Activated CD4-positive, alpha-beta T cell treated with anti-CD3 and anti-CD28 coated beads for 48 hours (primary cell): ENCODE data around the gene SLC14A1.
"Not testable (repeated sequence)": the region's sequence is repeated elsewhere in the genome, so short reads cannot be mapped to it uniquely, and the experiment has no call there.

Source experiments
- DNase-seq: peaks from one replicate; pipeline ENCODE4 v3.0.0-alpha.2; 2020

The SLC14A1 gene

DNA sequence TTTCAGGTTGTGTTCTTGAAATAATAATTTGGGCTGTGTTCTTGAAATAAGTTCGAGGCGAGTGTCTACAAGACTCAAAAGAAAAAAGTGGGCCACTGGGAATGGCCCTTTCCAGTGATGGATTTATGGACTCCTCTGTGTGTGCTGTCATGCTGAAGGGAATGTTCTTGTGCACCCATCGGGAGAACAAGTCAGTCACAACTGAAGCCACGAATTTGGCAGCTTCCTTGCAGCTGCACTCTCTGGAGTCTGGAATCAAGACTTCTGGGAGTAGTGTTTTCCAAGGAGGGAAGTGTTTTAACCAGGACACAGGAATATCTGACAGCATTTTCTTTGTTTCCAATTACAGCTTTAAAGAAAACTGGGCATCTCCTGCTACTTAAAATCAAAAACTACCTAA is 620 bp downstream of the SLC14A1 start:
- DNase-seq: no peak

DNA sequence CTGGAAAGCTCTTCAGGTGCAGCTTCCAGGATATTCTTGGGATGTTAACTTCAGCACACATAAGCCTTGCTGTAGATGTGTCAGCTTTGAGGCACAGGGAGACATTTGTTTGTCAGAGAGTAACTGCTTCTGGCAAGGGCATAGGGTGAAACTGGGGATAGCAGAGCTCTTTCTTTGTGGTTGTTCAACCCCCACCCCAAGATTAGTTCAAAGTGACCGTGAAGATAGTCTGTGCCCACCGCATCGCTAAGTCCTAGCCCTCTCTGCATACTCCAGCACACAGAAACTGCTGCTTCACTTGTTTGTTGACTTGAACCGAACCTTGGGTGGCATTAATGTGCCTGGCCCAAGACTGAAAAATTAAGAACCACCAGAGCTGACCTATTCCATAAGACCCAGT is 1.4 kb downstream of the SLC14A1 start:
- no peak for DNase-seq

DNA sequence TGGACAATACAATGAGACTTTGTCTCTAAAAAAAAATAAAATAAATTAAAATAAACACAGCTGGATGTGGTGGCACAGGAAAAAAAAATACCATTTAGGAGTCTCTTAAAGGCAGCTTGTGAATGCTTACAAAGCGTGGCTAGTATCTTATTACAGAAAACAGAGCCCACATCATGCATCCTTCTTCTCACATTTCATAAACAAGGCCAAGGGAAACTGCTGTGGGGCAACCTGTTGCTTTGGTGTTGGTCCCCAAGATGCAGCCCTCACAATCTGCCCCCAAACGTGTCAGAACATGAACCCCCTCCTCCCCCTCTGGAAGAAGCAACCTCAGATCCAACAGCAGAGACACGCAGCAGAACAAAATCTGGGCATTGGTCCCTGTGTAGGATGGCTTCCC is 2.6 kb downstream of the SLC14A1 start:
- no peak for DNase-seq

DNA sequence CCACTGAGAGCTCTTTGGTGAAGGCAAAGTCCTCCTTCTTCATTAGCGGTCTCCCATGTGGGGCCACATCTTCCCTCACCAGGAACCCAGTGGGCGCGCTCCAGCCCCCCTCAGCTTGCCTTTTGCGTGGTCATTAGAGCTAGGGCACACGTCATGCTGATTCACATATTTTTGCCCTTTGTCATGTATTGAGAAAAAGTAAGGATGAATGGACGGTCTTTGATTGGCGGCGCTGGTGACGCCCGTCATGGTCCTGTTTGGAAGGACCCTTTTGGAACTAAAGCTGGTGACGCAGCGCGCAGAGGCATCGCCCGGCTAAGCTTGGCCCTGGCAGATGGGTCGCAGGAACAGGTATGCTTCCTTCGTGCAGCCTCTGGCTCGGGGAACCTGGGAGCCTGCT is 3.1 kb downstream of the SLC14A1 start:
- no peak for DNase-seq

DNA sequence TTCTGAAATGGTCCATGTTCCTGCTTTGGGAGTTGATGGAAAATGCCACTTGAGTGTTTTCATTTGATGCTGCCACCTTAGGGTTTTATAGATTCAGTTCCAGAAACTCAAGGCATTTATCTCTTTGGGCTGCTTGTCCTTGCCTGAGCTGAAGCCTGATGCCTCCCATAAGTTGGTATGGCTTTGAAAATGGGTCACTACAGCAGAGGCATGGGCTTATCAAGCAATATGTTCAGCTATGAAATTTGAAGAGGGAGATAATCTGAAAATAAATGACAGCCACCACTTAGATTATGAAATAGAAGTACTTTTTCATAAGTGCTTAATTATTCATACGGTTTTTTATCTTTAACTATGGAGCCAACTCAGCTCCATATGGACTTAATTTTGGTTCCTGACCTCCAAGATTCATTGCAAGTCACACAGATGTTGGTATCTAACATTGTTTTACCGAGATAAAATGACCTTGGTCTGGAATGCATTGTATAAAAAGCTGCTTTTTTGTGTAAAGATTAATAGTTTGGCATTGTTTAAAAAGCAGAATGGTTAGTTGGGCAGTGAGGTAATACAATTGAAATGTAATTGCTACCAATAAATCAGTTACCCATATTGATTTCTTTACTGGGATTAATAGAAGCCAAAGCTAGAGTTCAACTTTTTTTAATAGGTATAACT is 4.5 kb downstream of the SLC14A1 start:
- DNase-seq: no peak

DNA sequence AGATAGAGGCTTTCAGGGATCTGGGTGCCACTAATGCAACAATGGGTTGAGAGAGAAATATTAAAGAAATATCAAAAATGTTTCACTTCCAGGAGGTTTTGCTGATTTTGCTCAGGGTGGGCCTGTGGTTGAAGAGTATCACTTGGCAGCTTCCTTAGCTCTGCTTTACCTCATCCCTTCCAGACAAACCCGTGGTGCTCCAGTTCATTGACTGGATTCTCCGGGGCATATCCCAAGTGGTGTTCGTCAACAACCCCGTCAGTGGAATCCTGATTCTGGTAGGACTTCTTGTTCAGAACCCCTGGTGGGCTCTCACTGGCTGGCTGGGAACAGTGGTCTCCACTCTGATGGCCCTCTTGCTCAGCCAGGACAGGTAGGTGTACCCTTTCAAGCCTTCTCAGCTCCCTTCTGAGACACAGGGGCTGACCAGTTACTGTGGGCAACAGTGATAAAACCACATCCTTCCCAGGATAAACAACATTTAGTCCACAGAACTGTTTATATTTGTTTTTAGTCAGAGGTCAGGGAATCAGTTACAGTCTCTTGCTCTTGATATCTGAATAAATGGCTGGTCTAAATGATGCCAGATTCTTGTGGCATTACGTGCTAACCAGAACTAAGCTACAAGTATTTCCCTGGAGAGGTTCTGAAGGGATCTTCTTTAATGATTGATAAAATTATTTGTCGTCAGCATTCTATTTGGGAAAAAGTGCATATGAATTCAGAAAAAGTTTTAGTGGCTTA is 7.0 kb downstream of the SLC14A1 start:
- DNase-seq: no peak

DNA sequence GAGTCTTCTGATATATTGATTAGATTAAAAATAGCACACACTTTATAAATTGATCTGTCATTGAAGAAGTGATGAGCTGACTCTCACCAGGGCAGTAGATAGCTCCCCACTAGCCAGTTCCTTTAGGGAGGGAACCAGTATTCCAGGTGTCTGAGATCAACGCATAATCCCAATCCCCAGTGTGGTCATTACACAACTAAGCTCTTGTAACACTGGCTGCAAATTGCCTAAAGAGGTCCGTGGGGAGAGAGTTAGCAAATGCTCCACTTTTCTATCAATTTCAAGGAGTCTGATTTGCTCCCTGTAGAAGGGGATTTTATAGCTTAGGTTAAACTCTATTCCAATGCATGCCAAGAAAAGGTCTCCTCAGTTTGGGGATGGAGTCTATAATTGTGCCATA is 7.7 kb downstream of the SLC14A1 start:
- no peak for DNase-seq

DNA sequence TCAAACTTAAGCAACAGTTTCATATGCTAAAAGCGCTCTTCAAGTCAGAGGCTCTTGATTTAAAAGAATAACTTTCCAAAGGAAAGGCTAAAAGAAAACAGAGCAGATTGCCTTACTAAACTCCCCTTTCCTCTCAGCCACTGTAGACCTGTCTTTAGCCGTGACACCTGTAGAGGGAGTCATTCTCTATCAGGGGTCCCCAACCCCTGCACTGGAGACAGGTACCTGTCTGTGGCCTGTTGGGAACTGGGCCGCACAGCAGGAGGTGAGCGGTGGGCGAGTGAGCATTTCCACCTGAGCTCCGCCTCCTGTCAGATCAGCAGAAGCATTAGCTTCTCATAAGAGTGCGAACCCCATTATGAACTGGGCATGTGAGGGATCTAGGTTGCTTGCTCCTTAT is 9.6 kb downstream of the SLC14A1 start:
- DNase-seq: no peak

DNA sequence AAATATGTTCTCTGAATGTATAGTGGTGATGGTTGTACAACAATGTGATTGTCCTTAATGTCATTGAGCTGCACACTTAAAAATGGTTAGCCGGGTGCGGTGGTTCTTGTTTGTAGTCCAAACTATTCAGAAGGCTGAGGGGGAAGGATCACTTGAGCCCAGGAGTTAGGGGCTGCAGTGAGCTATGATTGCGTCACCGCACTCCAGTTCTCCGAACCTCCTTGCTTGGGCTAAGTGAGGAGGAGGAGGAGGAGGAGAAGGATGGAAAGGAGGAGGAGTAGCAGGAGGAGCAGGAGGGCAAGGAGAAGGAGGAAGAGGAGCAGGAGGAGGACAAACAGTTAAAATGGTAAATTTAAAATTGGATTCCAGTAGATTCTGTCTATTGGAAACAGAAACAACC is 10.5 kb downstream of the SLC14A1 start:
- no peak for DNase-seq

DNA sequence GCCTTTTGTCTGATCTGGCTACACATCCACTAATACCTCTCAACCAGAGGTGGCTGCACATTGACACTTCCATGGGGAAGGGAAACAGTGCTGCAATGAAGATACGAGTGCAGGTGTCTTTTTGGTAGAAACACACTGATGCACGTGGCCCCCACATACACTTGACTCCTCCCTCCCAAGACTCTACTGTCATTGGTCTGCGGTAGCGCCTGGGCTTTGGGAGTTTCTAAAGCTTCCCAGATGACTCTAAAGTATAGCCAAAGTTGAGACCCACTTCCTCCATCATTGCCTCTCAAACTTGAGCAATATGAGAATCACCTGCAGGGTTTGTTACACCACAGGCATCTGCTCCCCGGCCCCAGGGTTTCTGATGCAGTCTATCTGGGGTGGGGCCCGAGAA is 11.0 kb downstream of the SLC14A1 start:
- DNase-seq: no peak

DNA sequence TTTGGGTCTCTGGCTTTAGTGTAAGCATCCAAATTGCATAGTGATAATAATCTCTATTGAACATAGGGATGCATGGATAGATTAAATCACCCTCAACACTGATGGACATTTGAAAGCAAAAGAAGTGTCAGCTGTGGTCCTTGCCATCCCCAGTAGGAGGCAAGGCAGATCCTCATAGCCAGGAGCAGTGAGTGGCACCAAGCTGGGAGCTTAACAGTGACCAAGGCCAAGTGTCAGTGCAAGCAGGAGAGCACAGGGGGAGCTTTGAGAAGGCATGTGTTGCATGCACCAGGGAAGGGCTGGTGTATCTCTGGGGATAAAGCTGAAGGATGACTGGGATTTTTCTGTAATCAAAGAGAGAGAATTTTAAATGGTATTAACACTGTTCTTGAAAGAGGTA is 14.7 kb downstream of the SLC14A1 start:
- no peak for DNase-seq

DNA sequence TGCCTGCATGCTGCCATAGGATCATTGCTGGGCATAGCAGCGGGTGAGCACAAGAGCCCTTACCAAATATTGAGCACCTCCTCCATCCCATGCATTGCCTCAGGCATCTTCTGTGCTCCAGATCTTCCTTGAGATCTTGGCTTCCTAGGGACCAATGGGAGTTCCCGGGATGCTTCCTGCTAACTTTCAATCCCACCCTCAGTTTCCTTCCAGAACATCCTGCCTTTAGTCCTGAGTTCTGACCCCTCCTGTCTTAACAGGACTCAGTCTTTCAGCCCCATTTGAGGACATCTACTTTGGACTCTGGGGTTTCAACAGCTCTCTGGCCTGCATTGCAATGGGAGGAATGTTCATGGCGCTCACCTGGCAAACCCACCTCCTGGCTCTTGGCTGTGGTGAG is 15.3 kb downstream of the SLC14A1 start:
- DNase-seq: no peak

DNA sequence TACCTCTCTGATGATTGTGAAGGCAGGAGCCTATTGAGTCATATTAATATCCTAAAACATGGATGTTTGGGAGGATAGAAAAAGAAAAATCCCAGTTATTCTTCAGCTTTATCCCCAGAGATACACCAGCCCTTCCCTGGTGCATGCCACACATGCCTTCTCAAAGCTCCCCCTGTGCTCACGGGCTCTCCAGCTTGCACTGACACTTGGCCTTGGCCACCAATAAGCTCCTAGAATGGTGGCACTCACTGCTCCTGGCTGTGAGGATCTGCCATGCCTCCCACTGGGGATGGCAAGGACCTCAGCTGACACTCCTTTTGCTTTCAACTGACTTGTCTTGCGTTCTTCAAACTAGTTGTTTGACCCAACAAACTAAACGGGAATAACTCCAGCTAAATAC is 15.9 kb downstream of the SLC14A1 start:
- DNase-seq: no peak

DNA sequence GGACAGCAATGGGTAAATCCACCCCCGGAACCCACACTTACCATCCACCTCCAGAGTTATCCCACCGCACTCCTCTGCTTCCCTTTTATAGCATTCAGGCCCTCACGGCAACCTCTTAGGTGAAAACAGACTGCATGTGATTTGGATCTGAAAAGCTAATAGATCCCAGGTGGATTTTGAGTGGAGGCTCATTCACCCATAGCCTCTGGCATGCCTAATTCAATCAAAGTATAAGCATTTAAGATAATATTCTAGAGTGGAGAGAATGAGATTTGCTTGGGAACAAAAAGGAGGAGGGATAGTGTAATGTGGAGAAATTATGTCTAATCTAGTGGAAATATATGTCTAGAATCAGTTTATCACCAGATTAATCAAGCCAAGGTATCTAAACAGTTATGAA is 17.1 kb downstream of the SLC14A1 start:
- no peak for DNase-seq

DNA sequence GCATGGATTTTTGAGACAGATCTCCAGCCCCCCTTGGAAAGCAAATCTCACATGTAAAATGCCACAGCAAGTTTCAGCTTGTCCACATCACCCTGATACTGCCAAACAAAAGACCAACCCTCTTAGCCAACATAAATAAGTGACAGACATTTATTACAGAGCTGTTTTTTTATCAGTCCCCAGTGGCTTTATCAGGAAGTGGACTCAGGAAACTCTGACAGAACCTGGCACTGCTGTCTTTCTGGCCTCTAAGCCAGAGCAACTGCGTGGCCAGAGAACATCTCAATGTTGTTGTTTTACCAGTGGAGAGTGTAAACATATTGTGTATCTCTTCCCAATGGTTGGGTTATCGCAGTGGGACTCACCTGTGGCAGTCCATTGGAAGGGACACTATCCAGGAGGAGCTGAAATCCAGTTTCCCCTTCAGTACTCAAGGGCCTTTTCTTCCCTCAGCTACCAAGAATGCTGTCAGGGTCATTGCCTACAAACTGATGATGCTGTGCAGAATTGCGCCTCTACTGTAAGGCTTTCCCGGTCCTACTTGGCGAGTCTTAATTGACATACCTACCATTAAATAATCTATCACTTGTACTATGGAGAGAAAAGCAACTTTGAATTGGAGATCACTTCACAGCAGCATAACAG is 22.0 kb downstream of the SLC14A1 start:
- no peak for DNase-seq

DNA sequence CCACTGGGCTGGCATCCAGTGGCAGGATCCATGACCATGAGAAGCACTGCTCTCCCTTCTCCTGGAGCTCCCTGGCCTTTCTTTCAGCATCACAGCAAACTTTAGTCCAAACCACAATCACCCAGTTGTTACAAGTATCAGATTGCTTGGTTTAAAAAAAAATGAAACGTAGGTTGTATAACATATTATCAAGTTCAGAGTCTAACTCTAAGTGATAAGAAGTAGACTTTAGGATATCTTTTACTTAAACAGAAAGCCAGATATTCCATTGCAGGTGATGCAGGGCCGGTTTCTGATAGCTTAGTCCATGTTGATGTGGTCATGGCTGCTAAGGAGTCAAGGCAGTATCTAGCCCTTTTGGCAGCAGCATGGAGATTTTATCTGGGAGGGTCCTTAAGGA is 24.5 kb downstream of the SLC14A1 start:
- DNase-seq: no peak

DNA sequence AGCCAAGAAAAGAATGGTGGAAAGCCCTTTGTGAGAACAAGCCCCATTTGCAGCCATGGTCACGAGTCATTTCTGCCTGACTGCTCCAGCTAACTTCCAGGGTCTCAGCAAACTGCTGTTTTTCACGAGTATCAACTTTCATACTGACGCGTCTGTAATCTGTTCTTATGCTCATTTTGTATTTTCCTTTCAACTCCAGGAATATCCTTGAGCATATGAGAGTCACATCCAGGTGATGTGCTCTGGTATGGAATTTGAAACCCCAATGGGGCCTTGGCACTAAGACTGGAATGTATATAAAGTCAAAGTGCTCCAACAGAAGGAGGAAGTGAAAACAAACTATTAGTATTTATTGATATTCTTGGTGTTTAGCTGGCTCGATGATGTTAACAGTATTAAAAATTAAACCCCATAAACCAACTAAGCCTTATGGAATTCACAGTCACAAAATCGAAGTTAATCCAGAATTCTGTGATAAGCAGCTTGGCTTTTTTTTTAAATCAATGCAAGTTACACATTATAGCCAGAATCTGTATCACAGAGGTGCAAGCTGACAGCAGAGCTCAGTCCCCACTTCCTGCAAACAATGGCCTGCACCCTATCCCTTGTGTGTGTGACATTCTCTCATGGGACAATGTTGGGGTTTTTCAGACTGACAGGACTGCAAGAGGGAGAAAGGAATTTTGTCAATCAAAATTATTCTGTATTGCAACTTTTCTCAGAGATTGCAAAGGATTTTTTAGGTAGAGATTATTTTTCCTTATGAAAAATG is 26.1 kb downstream of the SLC14A1 start:
- DNase-seq: no peak

DNA sequence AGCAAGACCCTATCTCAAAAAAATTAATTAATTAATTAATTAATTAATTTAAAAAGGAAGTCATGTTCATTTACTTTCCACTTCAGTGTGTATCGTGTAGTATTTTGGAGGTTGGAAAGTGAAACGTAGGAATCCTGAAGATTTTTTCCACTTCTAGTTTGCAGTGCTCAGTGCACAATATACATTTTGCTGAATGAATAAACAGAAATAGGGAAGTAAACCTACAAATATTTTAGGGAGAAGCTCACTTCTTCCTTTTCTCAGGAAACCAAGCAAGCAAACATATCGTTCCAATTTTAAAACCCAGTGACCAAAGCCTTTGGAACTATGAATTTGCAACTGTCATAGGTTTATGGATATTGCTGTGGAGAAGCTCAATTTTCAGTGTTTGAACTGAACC is 27.8 kb downstream of the SLC14A1 start:
- no peak for DNase-seq

DNA sequence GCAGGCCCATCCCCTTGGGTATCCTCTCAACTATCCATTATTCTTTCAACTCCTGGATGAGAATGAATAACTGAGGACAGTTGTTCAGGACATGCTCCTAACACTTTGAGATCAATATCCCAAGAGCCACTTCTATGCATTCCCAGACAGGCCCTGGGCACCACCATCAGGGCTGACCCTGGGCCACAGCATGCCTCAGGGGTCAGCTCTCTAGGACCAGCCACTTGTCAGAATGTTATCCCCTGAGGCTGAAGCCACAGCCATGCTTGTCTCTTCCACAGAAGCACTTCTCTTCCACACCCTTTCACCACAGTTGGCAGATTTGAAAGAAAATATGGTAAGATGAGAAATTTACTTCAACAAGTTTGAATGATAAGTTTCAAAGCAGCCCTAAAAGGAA is 28.7 kb downstream of the SLC14A1 start:
- no peak for DNase-seq

DNA sequence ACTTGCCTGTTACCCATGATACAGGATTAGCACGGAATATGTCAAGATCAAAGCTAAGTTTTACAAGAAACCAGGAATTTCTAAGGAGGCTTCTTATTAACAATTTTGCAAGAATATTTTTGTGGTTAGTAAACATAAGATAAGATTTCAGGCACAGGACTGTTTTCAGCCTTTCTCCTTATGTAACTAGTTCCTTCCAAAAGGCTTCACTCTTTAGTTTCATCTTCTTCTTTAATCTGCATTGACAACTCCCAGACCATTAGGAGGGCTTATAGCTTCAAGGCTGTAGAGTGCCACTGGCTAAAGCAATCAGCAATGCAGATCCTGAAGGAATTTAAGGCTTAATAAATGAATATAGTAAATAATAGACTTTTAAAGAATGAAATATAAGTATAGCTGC is 29.3 kb downstream of the SLC14A1 start:
- no peak for DNase-seq

DNA sequence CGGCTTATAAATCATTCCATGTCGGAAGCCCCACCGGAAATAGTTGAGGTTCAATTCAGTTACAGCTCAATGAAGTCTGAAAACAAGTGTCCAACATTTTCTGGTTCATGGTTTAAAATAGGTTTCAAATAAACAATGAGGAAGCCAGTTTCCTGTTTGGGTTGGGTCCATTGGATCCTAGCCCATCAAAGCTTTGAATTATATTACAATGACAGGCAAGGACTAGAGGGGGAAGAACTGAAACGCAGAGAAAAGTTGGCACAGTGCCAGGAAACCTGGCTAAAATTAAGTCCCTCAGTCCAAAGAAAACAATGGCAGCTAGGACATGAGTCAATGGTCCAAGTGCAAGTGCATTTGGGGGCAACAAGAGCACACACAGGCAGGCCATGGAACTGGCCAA is 32.0 kb downstream of the SLC14A1 start:
- no peak for DNase-seq

DNA sequence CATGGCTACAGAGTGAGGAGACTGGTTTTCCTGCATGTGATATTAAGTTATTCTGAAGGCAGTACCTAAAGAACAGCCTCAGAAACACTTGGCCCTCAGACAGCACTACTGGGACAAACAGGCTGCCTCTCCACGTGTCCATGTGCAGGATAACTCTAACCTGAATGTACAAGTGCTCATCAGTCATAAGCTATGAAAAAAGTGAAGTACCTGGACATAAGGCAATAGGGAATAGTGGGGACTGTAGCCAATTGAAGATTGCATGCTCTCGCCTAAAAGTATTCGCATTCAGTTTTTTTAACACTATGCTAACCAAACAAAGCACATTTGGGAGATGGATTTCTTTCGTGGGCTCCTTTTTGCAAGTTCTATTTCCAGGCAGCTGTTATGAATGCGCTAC is 33.0 kb downstream of the SLC14A1 start:
- DNase-seq: no peak

DNA sequence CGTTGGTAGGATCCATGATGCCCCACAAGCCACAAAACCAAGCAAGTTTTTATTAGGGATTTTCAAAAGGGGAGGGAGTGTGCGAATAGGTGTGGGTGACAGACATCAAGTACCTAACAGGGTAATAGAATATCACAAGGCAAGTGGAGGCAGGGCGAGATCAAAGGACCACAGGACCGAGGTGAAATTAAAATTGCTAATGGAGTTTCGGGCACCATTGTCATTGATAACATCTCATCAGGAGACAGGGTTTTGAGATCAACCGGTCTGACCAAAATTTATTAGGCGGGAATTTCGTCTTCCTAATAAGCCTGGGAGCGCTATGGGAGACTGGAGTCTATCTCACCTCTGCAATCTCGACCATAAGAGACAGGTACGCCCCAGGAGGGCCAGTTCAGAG is 33.7 kb downstream of the SLC14A1 start:
- DNase-seq: not testable (repeated sequence)
